Effector CD8-positive, alpha-beta T cell (primary cell): Measurements from ENCODE around the gene SLC8A1.

ENCODE experiments used
- DNase-seq: peaks from one replicate; lab custom pipeline; 2025; lab: John Stamatoyannopoulos, UW

SLC8A1 gene

DNA sequence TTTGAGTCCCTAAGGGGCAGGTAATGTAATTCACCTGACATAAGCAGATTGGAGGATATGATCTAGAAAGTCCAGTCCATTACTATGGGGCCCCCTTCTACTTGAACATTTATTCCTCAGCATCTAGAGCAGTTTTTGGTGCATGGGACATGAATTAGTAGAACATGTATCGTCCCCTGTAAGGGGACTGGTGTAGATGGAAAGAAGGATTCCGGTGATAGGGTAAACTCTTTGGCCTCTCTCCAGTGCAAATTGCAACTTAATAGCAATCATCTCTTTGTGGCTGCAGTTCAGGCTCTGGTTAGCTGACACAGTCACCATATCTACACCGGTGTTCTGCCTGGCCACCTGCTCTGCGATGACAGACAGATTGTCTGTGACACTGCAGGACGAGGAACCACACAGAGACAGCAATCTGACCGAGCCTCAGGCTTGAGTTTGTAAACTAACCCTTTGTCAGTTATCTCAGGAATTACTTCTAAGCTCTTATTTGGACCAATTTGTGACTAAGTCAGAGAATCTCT lies 6.4 kb upstream of the SLC8A1 start:
- no peak for DNase-seq

DNA sequence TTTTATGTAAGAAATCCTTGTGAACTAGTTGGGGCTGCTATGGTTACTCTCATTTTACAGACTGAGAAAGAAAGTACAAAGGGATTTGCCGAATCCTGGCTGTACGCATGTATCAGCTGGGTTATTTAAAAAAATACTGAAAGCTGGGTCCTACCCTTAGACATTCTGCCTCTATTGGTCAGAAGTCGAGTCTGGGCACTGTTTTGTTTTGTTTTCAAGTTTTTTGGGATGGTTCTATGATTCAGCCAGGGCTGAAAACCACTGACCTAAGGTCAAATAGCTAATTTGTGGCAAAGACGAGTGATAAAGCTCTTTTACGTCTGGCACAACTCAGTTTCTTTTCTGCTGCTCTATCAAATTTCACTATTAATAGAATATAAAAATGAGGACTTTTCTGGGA lies 5.9 kb upstream of the SLC8A1 start:
- DNase-seq = no peak

DNA sequence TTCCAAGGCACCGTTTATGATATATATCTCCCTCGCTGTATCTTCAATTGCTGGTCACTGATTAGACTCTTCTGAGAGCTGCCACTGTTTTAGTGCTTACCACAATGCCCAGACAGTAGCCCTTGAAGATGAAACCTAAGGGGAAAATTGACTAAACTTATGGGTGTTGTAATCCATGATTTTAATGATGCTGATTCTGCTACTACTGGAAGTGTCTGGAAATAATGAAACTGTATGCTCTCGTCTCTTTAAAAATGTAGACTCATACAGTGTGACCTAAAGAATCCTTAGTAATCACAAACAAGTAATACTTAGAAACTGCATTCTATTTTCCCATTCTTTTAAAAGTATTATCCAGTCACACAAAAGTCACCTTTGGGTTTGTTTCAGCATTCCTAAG lies 5.5 kb upstream of the SLC8A1 start:
- no peak for DNase-seq

DNA sequence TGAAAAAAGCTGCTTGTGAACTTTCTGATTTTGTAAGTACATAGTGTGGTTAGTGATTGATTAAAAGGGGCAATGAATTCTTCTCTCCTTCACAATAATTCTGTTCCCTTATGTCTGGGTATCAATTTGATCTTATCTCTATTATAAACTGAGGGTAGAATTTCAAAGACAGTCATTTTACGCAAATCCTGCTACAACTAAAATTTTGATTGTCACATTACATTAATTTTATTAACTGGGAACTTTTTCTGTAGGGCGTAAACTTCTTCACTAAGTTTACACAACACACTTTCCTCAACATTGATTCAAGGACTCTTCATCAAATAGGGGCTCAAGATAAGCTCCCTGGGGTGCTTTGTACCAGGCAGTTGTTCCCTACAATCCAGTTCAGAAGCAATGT lies 5.0 kb upstream of the SLC8A1 start:
- DNase-seq = no peak

DNA sequence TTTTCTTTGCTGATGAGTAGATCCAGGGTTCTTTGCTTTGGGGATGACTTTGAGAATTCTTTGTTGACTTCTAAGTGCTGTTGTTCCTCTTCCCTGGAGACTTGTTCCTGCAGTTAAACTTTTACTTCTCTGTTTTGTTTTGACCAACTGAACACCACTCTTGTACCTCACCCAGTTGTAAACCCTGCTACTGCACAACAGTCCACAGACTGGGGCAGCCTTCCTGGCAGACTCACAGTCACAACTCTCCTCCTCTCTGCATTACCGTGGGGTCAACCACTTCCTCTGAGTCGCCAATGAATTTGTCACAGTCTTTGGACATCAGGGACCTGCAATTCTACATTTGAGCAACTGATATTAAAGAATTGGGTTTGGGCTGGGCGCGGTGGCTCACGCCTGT lies 3.8 kb upstream of the SLC8A1 start:
- DNase-seq = no peak

DNA sequence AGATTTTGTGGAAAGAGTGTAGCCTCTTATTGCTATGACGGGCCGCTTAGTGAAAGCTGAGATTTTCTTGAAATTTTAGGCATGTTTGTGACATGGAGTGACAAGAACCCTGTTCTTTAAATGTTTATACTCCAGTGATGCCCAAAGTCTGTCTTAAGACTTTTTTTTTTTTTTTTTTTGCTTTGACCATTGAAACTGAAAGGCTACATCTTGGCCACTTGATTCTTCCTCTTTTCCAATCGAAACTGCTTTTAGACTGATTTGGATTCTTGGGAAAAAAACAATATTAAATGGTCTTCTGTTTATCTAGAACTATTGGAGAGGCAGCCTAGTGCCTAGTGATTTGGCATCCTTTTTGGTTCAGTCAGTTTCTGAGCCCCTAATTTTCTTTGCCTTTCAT lies 2.4 kb upstream of the SLC8A1 start:
- no peak for DNase-seq

DNA sequence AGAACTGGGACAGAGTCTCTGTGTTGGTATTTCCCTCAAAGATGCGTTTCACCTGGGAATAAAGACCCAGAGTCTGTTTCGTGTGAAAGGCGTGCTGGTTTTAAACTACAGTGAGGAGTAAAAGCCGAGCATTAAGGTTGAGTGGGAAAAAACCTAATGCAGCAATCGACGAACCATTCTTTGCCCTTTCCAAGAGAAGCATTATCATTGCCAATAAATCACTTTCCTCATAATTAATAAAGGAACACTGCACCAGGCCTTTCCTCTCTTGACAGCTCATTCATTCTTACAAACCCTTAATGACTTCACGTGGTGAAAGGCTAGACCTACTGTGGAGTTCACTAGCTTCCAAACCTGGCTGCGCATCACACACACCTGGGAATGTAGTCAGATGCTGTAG lies 896 bp upstream of the SLC8A1 start:
- DNase-seq = no peak

DNA sequence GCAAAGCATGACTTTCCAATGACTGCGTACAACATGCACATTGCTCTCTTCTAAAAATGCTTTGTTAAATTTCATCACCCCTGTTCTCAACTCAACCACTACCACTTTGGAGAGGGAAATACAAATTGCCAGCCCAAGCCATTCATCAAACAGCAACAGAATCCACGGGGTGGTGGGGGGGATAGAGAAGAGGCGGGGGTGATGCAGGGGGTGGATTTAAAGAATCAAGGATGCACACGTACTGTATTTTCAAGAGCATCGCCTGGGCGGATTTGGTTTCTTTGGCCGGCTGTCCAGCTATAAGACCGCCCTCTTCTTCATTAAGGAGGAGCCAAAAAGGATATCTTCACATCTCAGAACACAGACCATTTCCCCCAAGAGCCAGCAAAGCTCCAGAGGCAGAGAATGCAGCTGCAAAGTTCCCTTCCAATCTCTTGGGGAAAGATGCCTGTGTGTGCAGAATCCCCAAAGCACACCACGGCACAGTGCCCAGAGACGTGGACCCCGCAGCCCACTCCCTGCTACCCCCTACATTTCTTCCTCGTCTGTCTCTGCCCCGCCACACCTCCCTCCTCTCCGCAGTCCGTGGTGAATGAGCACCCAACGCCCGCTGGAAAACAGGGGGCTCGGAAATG lies 977 bp downstream of the SLC8A1 start:
- no peak for DNase-seq

DNA sequence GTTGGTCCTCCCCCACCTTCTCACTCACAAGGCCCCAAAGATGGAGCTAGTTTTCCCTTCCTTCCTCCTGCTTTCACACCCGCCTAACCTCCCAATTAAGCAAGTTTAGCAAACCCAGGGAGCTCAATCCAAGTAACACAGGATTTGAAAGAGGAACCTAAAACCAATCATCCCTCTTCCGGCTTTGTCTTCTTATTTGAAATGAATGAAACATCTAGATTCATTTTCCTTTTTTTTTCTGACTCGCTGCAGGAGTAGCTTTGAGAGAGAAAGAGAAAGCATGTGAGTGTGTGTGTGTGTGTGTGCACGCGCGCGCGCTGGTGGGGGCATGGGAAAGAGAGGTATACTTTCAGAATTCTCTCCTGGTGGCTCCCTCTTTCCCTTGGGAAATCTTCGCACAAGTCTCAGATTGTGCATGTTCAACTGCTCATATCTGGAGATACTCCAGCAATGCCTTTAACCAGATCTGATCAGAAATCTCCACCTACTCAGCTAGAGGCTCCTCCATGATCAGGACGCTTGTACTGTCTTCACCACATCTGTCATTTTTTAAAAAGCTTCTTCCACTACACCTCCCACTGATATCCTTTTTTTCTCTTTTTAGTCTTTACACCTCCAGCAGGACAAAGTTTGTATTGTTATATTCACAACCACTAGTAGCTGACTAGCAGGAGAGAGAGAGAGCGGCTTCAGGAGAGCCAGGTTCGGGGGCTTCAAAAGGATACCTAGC lies 1.7 kb downstream of the SLC8A1 start:
- no peak for DNase-seq

DNA sequence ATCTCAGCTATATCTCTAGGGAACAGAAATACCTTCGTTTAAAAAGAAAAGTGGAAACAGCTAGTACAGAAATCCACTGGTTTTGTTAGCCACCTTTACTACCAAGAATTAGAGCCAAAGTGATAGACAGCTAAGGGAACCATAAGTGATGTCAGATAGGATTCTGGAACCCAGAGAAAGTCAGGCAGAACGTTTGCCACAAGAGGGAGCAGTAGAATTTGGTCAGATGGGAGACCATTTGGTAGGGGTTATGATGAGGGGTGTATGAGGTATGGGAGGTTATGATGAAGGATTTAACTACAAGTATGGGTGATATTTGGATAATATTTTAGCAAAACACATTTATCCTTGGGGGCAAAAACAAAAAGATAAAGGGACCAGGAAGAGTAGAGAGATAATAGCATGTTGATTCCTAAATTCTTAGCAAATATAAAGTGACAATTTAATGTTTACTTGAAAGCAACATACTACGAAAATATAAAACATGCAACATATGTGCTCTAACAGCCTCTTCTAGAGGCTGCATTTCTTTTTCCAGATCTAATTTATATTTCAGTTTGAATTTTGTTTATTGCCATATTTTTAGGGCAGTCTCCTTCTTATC lies 3.3 kb downstream of the SLC8A1 start:
- DNase-seq = no peak

DNA sequence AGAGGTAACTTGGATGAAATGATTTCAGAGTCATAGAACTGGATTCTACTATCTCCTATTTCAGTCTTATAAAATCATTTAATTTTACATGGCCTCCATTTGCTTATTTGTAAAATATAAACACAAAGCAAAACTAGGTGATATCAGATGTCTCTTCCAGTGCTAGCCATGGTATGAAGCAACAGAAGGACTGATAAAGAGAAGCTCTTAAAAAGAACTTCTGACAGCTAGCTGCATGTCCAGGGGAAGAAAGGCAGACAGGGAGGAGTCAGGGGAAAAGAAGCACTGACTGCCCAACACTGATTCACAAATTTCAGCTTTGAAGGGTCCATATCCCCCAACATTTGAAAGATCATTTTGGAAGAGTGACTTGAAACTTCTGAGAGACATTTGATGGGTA lies 6.4 kb downstream of the SLC8A1 start:
- no peak for DNase-seq

DNA sequence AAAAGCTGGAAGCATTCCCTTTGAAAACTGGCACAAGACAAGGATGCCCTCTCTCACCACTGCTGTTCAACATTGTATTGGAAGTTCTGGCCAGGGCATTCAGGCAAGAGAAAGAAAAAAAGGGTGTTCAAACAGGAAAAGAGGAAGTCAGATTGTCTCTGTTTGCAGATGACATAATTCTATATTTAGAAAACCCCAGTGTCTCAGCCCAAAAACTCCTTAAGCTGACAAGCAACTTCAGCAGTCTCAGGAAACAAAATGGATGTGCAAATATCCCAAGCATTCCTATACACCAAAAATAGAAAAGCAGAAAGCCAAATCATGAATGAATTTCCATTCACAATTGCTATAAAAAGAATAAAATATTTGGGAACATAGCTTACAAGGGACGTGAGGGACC lies 11.1 kb downstream of the SLC8A1 start:
- no peak for DNase-seq

DNA sequence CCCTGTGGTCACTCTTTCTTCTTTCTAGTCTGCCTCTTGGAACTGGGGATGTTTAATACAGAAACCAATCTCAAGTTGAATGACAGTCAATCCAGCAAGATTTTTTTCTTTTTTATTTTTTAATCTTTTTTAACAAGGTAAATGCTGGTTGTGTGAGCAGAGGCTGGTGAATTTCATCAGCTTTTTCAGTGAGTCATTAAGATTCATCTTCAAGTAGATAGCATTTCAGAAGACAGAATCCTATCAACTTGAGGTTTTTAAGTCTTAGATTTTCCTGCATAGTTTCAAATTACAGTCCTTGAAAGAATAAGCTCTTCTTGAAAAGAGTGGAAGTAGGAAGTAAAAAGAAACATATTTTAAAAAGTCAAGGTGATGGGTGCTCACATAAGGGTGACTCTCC lies 12.4 kb downstream of the SLC8A1 start:
- no peak for DNase-seq

DNA sequence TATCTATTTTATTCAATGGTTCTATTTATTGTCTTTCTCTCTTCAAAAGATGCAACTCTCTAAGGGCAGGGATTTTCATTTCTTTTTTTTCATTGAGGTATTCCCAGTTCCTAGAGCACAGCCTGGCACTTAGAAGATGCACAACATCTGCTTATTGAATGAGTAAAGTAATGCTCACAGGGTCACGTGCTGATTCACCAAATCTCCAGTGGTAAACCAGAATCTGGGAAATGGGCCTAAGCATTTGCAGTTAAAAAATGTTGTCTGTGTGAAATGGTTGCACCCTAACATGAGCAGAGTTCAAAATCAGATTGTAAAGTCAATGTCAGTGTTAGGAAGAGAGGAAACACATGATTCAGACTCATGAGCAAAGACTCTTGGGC lies 15.8 kb downstream of the SLC8A1 start:
- DNase-seq = no peak

DNA sequence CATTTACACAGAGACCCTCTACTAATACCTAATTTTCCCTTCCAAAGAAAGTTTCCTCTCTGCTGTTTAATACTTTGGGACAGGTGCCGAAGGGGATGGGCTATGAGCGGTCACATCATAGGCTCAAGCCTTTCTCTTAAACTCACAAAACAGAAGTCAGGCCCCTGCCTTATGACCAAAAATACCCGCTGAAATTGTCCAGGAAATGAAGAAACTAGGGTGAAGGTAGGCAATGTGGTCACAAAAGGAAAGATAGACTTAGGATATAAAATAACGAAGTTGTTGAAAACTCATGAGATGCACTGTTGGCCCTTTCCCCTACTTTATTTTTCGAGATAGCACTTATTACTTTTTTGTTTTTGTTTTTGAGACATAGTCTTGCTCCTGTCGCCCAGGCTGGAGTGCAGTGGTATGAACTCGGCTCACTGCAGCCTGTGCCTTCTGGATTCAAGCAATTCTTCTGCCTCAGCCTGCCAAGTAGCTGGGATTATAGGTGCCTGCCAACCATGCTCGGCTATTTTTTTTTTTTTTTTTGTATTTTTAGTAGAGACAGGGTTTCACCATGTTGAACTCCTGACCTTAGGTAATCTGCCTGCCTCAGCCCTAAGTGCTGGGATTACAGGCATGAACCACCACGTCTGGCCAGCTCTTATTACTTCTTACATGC lies 16.3 kb downstream of the SLC8A1 start:
- no peak for DNase-seq

DNA sequence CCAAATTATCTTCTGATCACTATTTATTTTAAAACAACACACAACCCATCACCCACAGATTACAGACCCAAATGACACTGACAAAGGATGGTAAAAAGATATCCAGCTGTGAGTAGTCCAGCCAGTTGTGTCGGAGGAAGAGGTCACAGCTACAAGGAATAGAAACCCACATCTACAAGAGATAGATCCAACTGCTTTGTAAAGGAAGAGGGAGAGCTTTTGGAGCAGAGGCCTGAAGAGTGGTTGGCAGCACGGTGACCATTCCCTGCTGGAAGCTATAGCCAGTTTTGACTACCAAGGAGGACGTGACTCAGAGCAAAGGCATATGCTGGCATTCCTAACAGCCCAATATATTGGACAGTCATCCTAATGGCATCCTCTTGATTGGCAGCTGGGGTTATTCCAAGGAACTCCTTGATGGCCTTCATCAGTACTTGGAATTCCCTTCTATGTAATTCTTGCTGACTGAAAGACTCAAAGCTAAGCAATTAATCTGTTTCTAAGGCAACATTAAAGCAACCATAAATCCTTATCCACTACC lies 17.1 kb downstream of the SLC8A1 start:
- no peak for DNase-seq

DNA sequence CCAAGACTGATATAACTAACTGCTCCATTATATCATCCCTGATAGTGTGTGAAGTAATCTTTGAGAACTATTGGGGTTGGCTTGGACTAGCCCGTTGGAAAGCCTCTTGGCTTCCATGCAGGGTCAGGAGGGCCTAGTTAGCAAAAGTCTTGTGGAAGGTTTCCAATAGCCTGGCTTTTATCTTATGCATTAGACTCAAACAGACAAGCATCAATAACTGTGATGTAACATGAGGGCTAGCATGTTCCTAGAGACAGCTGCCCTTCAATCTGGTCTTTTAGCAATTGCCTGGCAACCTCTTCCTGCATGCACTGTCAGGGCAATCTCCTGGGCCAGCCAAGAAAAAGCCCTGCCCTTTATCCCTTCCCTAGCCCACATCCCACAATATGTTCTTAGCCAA lies 18.2 kb downstream of the SLC8A1 start:
- DNase-seq = no peak

DNA sequence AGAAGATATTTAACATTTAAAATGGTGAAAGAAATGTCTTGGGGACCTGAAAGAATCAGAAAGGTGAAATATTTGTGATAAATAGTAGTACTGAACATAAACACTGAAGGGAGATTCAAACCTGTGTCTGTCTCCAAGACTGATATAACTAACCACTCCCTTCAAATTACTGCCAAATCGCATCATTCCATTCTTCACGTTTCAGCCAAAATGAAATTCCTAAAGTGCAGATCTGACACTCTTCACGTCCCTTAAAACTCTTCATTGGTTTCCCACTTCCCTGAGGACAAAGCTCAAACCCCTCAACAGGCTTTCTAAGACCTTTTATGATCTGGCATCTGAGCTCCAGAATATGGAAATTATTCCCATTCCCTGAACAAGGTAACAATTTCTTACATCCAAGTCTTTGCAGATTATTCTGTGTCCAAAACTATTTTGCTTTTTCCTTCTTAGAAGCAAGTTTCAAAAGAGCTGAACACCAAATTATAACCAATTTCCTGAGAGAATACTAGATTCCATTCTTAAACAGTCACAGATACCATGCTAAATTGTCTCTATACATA lies 18.9 kb downstream of the SLC8A1 start:
- no peak for DNase-seq

DNA sequence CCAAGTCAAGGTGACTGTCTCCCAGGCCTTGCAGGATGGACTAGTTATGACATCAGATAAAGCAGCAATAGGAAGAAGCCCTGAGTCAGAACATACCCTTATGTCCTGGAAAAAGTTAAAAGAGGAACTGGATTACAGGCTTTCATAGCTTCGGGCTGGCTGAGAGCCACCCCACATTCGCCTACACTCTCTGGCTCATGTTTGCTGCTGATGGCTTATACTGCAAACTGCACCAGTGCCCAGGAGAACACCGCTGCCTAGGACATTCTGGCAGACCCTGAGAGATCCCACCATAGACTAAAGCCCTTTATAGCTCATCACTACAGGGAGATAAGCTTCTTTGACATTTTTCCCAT lies 20.3 kb downstream of the SLC8A1 start:
- no peak for DNase-seq

DNA sequence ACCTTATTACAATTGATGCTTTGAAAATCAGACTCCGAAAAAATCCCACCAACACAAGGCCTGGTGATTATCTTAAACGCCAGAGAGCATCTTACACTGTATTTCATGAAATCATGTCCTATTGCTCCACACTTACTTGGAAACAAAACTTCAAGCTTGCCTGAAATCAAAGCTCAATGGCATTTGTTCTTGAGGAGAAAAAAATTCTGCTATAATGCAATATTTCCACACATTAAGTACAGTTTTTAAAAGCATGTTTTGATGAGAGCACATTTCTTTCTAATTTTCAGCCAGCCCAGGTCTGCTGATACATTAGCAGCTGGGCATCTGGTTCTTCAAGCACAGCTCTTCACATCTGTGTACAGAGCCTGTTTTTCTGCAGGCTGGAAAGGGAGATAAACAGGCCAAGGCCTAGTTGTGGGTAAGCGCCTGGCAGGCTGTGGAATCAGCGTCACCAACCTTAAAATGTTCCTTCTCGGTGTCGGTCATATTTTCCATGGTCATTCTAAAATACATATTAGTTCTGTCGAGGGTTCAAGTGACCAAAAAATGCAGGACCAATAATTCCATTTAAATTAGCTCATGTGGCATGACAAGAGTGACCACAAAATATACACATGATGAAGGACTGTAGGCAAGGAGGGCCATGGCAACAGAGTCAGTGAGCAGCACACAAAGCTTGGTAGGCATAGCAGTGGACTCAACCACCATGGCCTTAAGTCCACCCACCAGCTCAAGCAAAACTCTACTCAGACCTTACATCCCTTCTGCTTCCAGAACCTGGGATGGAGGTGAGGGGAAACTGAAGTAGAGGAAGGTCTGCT lies 20.9 kb downstream of the SLC8A1 start:
- no peak for DNase-seq

DNA sequence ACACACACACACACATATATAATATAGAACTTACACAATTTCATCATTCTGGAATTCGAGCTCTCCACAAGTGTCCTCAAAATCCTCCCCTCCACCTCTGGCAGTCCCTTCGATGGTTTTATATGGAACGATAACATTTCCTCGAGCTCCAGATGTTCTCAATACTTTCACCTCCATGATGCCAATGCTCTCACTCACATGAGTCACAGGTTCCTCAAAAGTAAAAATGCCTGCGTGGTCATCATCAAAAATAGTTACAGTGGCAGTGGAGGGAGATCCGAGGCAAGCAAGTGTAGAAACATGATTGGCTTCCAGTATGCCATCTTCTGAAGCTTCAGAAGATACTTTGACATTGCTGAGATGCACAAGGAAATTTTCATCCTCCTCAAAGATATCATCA lies 23.5 kb downstream of the SLC8A1 start:
- DNase-seq = no peak
